Measurements from ENCODE around the gene MEGF10.

MEGF10 gene

DNA sequence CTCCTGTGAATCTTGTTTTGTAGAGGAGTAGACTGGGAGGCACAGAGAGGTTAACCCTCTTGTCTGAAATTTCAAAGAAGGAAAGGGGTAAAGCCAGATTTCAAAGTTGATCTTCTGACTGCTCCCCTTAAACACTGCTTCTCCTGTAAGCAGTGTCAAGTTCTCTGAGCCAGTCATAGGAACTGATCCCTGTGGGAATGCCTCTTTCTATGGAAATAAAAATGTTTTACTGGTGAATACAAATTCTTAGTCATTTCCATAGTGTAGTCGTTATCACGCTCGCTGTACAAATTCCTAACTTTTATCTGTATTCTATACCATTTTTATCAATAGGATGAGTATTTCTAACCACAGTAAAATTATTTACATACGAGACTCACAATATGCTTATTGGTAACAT lies 160.5 kb downstream of the MEGF10 start:
- H3K4me3 ChIP-seq (ENCODE audit: low read length) = no peak overlapping the region
- no peak for DNase-seq (ENCODE audit: low read depth)
- TF ChIP-seq, protein P1, sequence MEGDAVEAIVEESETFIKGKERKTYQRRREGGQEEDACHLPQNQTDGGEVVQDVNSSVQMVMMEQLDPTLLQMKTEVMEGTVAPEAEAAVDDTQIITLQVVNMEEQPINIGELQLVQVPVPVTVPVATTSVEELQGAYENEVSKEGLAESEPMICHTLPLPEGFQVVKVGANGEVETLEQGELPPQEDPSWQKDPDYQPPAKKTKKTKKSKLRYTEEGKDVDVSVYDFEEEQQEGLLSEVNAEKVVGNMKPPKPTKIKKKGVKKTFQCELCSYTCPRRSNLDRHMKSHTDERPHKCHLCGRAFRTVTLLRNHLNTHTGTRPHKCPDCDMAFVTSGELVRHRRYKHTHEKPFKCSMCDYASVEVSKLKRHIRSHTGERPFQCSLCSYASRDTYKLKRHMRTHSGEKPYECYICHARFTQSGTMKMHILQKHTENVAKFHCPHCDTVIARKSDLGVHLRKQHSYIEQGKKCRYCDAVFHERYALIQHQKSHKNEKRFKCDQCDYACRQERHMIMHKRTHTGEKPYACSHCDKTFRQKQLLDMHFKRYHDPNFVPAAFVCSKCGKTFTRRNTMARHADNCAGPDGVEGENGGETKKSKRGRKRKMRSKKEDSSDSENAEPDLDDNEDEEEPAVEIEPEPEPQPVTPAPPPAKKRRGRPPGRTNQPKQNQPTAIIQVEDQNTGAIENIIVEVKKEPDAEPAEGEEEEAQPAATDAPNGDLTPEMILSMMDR (IDR thresholded peaks at IDR 0.05; ENCODE audit: insufficient read depth, low read depth, low read length, missing control alignments) = no peak

DNA sequence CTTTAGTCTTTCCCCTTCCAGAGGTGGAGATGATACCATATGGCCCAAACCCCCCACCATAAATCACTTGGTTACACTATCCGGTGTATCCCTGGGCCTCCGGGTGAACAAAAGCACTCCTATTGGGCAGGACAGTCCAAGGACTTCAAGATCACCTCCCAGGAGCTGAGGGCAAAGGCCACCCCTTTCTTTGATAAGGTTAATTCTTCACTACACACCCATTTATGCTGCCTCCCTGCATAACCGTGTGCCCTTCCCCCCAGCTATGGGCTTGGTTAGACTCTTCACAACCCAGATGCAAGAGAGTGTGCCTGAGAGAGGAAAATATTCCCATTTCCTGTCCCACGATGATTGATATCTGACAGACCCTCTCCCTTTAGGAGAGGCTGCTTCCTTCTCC lies 162.0 kb downstream of the MEGF10 start:
- no peak overlapping the region for H3K4me3 ChIP-seq (ENCODE audit: low read length)
- DNase-seq (ENCODE audit: low read depth) = no peak
- TF ChIP-seq, protein P1 (IDR thresholded peaks at IDR 0.05; ENCODE audit: insufficient read depth, low read depth, low read length, missing control alignments) = no peak

DNA sequence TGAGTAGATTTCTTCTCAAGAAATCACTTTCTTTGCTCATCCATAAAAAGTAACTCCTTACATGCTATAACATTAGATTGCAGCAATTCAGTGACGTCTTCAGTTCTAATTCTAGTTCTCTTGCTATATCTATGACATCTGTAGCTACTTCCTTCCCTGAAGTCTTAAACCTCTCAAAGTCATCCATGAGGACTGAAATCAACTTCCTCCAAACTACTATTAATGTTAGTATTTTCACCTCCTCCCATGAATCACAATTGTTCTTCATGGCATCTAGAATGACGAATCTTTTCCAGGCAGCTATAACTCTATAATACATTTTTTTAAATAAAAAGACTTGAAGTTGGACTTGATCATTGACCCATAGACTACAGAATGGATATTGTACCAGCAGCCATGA lies 180.6 kb downstream of the MEGF10 start:
- no peak for DNase-seq (ENCODE audit: low read depth)
- TF ChIP-seq, protein P1 (IDR thresholded peaks at IDR 0.05; ENCODE audit: insufficient read depth, low read depth, low read length, missing control alignments) = no peak
- no peak overlapping the region for H3K4me3 ChIP-seq (ENCODE audit: low read length)

DNA sequence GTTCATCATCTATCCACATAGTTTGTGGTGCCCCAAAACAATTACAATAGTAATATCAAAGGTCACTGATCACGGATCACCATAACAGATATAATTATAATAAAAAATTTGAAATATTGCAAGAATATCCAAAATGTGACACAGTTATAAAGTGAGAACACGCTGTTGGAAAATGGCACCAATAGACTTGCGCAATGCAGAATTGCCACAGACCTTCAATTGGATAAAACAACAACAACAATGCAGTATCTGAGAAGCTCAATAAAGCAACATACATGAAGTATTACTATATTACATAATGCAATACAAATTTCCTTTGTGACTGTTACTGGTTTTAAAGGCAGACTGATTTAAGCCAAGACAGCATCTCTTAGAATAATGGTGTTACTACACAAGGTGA lies 182.1 kb downstream of the MEGF10 start:
- DNase-seq (ENCODE audit: low read depth) = no peak
- TF ChIP-seq, protein P1 (IDR thresholded peaks at IDR 0.05; ENCODE audit: insufficient read depth, low read depth, low read length, missing control alignments) = no peak
- H3K4me3 ChIP-seq (ENCODE audit: low read length) = no peak overlapping the region

DNA sequence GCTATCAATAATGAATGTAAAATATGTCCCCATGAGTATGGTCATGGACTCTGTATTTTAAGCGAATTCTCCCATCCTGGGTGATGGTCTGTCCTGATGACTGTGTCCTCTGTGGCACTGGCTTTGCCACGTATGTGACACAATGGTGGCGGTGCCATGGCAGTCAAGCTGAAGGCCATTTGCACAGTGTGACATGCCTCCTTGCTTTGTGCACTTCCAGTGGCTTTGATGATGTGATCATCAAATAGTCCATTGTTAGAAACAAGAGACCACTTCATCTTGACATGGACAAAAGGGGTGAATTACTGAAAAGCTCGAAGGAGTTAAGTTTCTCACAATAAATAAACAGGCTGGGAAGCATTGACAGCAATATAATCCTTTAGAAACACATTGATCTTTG lies 195.9 kb downstream of the MEGF10 start:
- DNase-seq (ENCODE audit: low read depth) = no peak
- TF ChIP-seq, protein P1 (IDR thresholded peaks at IDR 0.05; ENCODE audit: insufficient read depth, low read depth, low read length, missing control alignments) = no peak
- no peak overlapping the region for H3K4me3 ChIP-seq (ENCODE audit: low read length)

DNA sequence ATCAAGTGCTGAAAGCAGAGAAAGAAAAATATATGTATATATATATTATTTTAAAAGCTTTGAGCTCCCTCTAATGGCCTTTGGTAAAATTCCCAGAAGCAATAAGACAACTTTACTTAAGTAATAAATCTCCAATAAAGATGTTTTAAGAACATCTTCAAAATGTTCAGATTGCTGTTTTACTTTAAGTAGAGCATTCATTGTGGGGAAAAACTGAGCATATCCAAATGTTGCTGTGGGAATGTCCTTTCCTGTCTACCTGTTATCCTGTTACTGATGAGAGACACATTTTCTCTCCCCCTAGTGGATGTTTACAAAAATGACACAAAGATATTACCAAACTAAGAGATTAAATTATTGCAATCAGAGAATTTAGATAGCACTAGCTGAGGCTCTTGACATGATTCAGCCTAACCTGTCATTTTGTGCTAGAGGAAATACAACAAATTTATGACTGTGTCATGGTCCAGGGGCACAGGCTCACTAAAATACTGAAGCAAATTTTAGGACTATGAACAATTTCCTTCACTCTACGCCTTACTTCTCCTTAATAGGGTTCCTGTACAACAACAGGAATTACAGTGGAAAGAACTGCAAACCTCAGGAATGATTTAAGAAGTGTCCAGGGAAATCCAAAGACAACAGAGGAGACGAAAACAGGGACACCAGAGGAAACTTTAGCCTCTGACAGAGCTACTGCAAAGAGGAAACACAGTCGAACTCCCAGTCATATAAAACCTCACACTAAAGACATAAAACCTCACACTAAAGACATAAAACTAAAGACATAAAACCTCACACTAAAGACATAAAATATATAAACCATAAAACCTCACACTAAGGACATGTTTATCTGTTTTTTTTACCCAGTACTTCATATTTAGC lies 202.5 kb downstream of the MEGF10 start:
- peak; percentile 57 for DNase-seq (ENCODE audit: low read depth)
- TF ChIP-seq, protein P1 (IDR thresholded peaks at IDR 0.05; ENCODE audit: insufficient read depth, low read depth, low read length, missing control alignments) = peak; percentile 77
- no peak overlapping the region for H3K4me3 ChIP-seq (ENCODE audit: low read length)

DNA sequence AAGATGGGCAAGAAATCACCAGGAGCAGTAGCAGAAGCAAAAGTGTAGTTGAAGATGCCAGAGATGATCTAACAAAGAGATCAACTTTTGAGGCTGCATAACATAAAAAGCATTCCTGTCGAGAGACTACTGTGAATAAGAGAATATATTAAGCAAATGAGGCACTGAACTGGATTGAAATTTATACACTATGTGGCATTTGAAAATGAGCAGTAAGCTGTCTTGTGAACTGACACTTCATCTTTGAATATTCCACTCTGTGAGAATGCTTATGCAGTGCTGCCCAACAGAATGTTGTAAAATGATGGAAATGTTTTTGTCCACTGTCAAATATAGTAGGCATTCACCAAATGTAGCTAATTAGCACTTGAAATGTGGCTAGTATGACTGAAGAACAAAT lies 208.0 kb downstream of the MEGF10 start:
- H3K4me3 ChIP-seq (ENCODE audit: low read length) = no peak overlapping the region
- DNase-seq (ENCODE audit: low read depth) = no peak
- TF ChIP-seq, protein P1 (IDR thresholded peaks at IDR 0.05; ENCODE audit: insufficient read depth, low read depth, low read length, missing control alignments) = no peak

Data from epithelial cell of esophagus (primary cell).